HG03139 (cell line): Measurements from ENCODE around the gene HSPB3.
"Not testable (repeated sequence)": the region's sequence is repeated elsewhere in the genome, so short reads cannot be mapped to it uniquely, and the experiment has no call there.

Experiments
- ATAC-seq: cut with Tn5 transposase; IDR thresholded peaks from one replicate; pipeline ENCODE4 v1.9.1; 2021; ENCODE audit not compliant: unreplicated experiment

The HSPB3 gene

DNA sequence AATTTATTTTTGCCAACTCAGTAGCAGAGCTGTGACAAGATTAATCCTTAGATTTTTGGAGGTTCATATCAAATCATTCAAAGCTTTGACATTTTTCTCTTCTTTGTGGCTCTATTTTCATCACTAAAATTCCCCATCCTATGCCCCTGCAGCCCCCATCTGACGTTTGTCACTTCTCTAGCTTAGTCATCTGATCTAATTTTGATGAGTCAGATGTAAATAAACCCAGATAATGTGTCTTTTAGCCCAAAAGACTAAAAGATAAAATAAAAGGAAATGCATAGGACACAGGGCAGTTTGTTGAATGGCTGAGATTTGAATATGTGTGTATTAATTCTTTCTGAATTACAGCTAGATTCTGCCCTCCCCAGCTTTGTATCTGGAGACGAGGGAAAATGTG lies 897 bp upstream of the HSPB3 start:
- ATAC-seq = no peak

GRCh38 chr5:54457094-54457862 lies 1.8 kb downstream of the HSPB3 start:
- no peak for ATAC-seq

- ATAC-seq = no peak
Measured at GRCh38 chr5:54458221-54458620, 2.7 kb downstream of the HSPB3 start.

- ATAC-seq = no peak
Measured at GRCh38 chr5:54460181-54460919, 4.9 kb downstream of the HSPB3 start.

DNA sequence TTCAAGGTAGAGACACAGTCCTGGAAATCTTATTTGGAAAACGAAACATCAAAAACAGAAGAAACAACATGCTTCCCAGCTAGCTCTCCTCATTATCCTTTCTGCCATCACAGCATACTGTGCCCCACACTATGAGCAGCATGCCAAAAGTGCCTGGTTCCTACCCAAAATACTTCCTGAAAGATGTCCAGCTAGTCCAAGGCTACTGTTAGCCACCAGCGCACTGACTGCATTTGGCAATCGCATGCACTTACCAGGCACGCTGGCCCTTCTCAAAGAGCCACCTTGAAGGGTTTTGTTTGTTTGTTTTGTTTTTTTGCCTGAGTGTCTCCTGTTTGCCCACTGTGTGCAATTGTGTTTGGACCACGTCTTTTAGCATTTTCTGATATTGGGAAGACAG lies 6.8 kb downstream of the HSPB3 start:
- no peak for ATAC-seq

DNA sequence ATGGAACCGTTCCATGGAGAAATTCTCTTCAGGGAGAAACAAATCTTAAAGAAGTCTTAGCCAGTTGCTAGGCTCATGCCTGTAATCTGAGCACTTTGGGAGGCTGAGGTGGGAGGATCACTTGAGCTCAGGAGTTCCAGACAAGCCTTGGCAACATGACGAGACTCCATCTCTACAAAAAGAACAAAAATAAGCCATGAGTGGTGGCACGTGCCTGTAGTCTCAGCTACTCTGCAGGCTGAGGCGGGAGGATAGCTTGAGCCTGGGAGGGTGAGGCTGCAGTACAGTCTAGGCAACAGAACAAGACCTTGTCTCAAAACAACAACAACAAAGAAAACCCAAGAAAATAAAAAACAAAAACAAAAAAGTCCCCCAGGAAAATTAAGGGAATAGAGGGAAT lies 8.2 kb downstream of the HSPB3 start:
- ATAC-seq = no peak

- peak; percentile 58 for ATAC-seq
Measured at GRCh38 chr5:54469622-54470021, 14.1 kb downstream of the HSPB3 start.

- ATAC-seq = no peak
Measured at GRCh38 chr5:54470128-54470527, 14.6 kb downstream of the HSPB3 start.

- no peak for ATAC-seq
Measured at GRCh38 chr5:54470677-54471076, 15.2 kb downstream of the HSPB3 start.

DNA sequence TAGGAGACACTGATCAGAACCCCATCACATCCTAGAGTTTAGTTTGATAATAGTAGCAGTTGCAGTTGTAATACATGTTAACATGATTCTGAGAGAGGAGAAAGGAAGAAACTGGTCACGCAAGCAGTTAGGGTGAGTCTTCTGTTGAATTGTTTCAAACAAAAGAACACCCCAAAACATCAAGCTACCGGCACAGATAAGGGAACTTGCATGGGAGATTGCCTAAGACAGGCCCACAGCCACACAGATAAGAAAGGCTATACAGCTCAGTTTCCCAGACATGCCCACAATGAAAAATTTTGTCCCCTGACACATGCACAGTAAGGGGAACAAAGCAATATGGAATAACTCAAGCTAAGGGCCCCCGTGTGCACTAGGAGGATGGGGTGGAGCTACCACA lies 15.9 kb downstream of the HSPB3 start:
- ATAC-seq = no peak

- ATAC-seq = no peak
Measured at GRCh38 chr5:54476682-54477081, 21.2 kb downstream of the HSPB3 start.

DNA sequence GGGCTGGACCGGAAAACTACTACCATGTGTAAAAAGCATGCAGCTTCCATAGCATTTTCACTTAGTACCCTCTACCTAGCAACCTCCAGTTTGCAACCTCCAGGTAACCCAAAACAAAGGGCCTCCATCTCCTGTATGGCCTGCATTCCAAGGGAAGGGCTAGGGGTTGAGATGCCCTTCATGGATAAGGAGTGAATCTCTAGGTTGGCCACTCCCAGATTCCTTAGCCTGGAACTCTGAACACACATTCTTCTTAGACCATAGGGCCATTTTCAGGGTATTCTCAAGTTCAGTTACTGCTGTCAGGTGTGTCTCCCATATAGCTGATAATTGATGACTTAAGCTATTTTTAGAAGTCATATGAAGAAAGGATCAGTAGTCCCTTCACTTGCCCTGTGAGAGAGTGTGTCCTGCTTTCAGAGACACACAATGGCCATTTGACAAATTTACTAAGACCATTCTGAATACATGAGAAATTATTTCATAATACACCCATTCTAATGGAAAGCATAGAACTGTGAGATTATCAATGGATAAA lies 22.5 kb downstream of the HSPB3 start:
- ATAC-seq = no peak

GRCh38 chr5:54480296-54480695 lies 24.8 kb downstream of the HSPB3 start:
- ATAC-seq = no peak

DNA sequence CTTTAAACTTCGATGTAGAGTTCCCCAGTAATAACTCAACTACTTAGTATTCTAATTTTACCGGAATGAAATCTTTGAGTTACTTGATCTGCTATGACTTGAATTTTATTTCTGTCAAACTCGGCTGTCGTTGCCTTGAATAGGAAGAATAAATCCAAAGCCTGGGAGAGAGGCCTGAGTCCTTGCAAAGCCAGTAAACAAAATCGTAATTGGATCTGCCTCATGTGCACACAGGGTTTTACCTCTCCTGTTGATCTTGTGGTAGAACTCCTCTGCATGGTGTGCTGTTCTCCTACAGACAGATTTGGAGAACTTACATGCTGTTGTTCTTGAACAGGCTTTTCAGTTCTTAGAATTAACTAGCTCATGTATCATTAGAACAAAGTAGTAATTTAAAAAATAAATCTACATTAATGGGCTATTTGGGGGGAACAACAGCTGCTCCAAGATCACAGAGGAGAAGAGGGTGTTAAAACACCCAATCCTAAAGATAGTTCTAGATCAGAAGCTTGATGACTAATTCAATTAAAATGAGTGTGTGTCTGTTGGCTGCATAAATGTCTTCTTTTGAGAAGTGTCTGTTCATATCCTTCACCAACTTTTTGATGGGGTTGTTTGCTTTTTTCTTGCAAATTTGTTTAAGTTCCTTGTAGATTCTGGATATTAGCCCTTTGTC lies 28.9 kb downstream of the HSPB3 start:
- ATAC-seq = no peak

- ATAC-seq = not testable (repeated sequence)
Measured at GRCh38 chr5:54485659-54486058, 30.2 kb downstream of the HSPB3 start.

- not testable (repeated sequence) for ATAC-seq
Measured at GRCh38 chr5:54489648-54489979, 34.1 kb downstream of the HSPB3 start.

DNA sequence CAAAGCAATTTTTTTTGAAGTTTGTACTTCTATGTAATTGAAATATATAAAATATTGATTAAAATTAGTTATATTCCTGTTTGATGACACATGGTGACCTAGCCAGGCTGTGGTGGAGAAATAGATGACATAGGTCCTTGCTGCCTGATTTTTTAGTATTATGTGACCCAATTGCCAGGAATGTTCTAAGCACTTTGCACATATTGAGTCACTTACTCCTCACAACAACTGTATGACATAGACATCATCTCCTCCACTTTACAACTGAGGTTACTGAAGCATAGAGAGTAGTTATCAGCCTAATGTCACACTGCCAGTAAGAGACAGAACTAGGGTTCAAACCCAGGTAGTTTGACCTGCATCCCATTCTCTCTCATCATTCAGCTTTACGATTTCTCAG lies 35.8 kb downstream of the HSPB3 start:
- ATAC-seq = no peak

GRCh38 chr5:54492178-54492577 lies 36.7 kb downstream of the HSPB3 start:
- ATAC-seq = no peak

- no peak for ATAC-seq
Measured at GRCh38 chr5:54495027-54495426, 39.5 kb downstream of the HSPB3 start.
